UCSD-AML1 (cell line): ENCODE measurements around the gene KLK12.

ENCODE experiments used
- DNase-seq: peaks from one replicate; lab custom pipeline; 2025; ENCODE audit not compliant: unreplicated experiment; lab: John Stamatoyannopoulos, UW

KLK12 gene

GRCh38 chr19:50983625-50984292, 51.0 kb downstream of the KLK12 start, which contains the start of gene KLK7:
Gene KLK7, minus strand, starts transcription at chr19:50983917. Its CDS starts 1,518 bp downstream, at chr19:50982399.
- DNase-seq, result no peak

GRCh38 chr19:50982186-50982585, 52.6 kb downstream of the KLK12 start:
- no peak for DNase-seq

- no peak for DNase-seq
Measured at GRCh38 chr19:50981587-50982146, 53.1 kb downstream of the KLK12 start.

DNA sequence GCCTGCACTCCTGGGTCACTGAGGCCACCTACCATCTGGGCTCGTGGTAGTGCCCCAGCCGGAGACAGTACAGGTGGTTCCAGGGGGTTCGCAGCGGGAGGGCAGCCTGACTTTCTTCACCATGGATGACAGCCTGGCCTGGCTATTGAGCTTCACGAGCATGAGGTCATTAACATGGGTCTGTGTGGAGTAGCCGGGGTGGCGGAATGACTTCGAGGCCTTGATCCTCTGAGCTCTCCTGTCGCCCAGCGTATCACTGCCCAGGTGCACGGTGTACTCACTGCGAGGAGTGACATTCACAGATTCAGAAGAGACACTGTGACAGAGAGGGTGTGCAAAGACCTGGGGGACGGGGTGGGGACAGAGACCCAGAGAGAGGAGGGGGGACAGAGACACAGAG, 54.6 kb downstream of the KLK12 start:
- DNase-seq, result no peak

DNA sequence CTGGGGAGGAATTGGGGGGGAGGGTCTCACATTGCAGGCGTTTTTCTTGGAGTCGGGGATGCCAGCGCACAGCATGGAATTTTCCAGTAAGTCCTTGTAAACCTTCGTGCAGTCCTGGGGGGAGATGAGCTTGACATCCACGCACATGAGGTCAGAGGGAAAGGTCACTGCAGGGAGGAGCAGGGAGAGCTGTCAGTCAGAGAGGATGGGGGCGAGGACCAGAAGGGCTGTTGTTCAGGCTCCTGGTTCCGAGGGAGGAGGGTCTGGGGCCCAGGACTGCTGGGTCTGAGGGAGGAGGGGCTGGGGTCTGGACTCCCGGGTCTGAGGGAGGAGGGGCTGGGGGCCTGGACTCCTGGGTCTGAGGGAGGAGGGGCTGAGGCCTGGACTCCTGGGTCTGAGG, 55.0 kb downstream of the KLK12 start:
- no peak for DNase-seq
